OCI-LY3 (cell line): ENCODE data around the gene TXNDC17.

Experiments used
- EZH2phosphoT487 ChIP-seq: fragments of 200-600 bp; shearing (Covaris generic); IDR thresholded peaks from 2 replicates; pipeline ENCODE4 v1.6.1; 2018; ENCODE audit warnings: antibody characterized with exemption, mixed run types, low read depth
- TF ChIP-seq, protein P1 (sequence below): fragments of 200-600, 300-600 bp; sonication (generic); IDR thresholded peaks from 2 replicates; pipeline ENCODE4 v1.5.1; 2014; ENCODE audit warnings: antibody characterized with exemption, low read length, low read depth

DNA sequence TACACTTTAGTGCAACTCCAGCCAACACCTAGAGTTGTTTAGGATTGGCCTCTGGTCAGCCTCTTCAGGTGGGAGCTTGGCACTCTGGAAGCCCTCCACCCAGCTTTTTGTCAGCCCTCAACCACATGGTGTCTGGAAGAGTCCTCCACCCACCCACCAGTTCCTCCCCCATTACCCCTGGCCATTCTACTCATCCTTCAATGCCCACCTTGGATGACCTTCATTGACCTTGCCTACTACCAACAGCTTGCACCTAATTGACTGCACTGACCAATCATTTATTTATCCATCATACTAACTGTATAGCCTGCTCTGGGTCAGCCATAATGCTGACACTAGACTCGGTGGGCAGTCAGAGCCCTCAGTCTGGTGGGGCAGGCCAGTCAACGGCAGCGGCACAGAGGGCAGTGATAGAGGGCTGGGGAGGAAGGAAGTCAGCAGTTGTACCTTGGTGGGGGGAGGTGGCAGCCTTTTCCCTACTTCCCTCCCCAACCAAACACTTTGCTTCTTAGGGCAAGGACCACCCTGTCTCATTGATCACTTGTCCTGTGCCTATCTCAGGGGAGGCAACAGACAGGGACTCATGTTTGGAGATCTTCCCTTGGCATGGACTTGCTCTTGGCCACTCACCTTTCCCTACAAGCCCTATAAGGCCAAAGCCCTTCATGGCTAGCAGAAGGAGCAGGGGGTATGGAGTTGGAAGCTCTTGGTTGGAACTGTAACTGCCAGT is 43.0 kb downstream of the TXNDC17 start:
- TF ChIP-seq, protein P1, sequence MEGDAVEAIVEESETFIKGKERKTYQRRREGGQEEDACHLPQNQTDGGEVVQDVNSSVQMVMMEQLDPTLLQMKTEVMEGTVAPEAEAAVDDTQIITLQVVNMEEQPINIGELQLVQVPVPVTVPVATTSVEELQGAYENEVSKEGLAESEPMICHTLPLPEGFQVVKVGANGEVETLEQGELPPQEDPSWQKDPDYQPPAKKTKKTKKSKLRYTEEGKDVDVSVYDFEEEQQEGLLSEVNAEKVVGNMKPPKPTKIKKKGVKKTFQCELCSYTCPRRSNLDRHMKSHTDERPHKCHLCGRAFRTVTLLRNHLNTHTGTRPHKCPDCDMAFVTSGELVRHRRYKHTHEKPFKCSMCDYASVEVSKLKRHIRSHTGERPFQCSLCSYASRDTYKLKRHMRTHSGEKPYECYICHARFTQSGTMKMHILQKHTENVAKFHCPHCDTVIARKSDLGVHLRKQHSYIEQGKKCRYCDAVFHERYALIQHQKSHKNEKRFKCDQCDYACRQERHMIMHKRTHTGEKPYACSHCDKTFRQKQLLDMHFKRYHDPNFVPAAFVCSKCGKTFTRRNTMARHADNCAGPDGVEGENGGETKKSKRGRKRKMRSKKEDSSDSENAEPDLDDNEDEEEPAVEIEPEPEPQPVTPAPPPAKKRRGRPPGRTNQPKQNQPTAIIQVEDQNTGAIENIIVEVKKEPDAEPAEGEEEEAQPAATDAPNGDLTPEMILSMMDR: no peak
- no peak for TF ChIP-seq EZH2phosphoT487
